Central memory CD4-positive, alpha-beta T cell (primary cell): ENCODE data around the gene CRISP1.
"Not testable (repeated sequence)": the region's sequence is repeated elsewhere in the genome, so short reads cannot be mapped to it uniquely, and the experiment has no call there.

Source experiments
- DNase-seq: peaks from one replicate; pipeline ENCODE4 v3.0.0; 2022

CRISP1 gene

GRCh38 chr6:49839957-49840356 lies 26.4 kb downstream of the CRISP1 start:
- no peak for DNase-seq

GRCh38 chr6:49839162-49839561 lies 27.2 kb downstream of the CRISP1 start:
- DNase-seq, result no peak

DNA sequence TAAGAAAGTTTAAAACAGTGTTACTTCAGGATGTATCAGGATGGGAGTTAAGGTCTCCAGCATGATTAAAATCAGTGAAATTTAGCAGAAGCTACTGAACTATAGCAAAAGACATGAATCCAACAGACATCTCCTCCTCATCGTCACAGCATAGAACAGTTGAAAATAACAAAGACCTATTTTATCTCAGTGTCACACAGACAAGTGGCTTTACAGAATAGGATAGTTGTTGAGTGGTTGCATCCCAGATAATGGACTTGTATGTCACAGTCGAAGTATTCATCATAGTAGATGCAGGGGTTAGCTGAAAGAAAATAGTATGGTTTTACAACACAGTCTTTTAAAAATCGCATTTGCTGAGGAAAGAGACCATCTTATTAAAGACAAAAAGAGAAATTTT lies 31.2 kb downstream of the CRISP1 start:
- no peak for DNase-seq

DNA sequence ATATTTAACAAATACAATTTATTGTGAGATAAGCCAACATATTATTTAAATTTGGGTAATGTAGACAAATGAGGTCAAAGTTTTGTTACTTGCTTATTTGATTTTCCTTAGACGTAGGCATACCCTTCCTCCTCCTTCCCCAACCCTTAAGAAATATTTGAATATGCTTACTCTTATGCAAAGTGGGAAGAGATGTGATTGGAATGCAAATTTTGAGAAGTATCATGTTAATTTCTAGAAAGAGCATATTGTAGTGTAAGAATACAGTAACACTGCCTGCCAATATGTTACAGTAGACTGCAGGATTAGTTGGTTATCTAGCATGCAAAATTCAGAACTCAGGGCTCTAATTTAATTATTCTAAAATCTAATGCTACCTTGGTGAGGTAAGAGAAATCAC lies 32.9 kb downstream of the CRISP1 start:
- DNase-seq, result no peak

DNA sequence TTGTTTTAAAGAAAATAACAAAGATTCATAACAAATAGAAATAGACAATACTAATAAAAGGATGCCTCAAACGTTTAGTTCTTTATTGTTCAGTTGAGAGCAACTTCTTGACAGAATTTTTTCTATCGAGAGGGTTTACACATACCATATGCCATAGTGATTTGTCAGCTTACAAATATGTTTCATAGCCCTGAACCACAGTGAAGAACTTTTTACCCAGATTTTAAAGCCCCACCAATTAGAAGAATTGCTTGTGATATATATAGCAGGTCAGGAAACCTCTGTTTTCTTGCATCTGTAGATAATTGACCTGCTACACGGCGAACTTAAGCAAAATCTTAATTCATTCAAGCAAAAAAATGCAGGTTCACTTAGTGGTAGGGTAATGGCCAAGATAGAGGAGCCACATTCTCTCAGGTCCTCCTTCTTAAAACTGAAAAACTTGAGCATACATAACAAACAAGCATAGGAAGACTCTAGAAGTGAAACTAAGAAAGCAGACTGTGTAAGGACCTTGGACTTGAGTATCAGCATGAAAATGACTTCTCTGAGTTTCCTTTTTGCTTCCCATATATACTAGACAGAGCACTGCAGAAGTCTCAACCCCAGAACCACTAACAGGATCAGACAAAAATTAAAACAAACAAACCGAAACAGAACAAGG lies 39.5 kb downstream of the CRISP1 start:
- DNase-seq, result no peak

DNA sequence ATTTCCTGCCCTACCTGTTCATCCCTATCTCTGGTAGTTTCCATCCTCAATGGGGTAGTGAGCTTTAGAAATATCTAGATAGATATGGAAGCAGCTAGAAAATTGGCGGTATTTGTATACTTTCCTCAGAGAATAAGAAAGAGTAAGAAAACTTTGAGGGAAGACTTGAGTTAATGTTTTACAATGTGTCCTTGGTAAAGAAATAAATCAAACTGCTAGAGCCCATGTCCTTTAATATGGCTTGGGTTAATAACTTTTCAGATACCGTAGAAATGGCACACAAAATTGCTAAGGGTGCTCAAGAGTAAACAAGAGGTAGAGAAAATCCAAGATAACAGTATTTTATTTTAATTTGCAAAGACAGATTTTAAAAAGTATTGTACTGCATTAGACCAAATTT lies 51.2 kb downstream of the CRISP1 start:
- DNase-seq, result no peak

DNA sequence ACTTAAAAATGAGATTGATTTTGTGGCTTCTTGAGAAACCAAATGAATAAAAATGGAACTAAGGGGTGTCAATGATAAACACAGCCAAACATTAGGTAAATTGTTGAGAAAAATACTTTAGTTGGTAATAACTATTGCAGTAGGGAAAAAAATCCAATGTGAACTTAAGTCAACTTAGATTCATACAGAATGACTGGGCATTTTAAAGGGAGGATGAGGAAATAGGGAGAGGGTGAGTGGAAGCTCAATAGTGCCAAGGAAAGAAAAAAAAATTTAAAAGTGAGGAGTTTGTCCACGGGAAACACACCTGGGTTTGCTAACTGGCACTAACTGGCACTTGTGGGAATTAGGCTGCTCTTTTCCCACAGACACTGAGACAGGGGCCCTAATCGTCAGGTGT lies 53.1 kb downstream of the CRISP1 start:
- no peak for DNase-seq

GRCh38 chr6:49806145-49806544 lies 60.2 kb downstream of the CRISP1 start:
- DNase-seq, result no peak

- DNase-seq, result no peak
Observed at GRCh38 chr6:49805246-49805645, 61.1 kb downstream of the CRISP1 start.

DNA sequence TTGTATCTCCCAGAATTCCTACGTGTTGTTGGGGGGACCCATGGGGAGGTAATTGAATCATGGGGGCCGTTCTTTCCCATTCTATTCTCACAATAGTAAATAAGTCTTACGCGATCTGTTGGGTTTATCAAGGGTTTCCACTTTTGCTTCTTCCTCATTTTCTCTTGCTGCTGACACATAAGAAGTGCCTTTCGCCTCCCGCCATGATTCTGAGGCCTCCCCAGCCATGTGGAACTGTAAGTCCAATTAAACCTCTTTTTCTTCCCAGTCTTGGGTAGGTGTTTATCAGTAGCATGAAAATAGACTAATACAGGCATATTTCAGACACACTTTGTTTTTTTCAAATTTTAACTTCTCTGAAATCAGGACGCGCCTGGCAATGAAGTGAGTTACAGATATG lies 64.8 kb downstream of the CRISP1 start:
- no peak for DNase-seq

DNA sequence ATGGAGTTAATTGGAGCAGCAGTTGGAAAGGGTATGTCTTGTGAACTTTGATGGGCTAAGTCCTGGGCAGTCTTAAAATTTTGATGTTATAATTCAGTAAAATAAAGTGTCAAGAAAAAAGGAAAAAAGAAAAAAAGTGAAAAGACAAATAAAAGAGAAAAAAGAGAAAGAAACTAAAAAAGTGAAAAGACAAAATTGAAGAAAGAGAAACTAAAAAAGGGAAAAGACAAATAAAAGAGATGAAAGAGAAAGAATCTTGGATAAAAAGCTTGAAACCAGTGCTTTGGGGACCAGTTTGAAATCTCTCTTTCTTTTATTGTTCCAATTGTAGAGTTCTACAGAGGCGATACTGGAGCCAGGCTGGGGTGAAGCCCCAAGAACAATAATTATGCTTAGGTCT lies 67.2 kb downstream of the CRISP1 start:
- no peak for DNase-seq

GRCh38 chr6:49796842-49797455 lies 69.4 kb downstream of the CRISP1 start:
- not testable (repeated sequence) for DNase-seq

- DNase-seq, result no peak
Observed at GRCh38 chr6:49790341-49790740, 76.0 kb downstream of the CRISP1 start.

DNA sequence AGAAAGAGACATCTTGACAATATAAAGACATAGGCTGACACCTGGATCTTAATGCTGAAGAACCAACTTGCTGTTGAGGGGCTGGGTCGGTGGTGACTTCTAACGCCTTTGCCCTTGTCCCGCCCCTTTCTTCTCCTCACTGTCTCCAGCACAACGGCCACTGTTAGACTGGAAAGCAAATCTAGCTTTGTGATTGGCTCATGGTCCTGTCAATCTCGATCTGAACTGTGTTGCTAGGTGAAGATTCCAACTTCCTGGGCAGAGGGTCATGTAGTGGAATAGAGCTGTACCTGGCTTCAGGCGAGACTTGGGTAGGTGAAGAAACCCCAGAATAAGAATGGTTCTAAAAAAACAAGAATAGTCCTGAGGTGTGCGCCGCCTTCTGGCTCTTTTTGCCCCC lies 79.2 kb downstream of the CRISP1 start, which contains the start of gene PGK2:
Gene PGK2 (minus strand): TSS at position 110 of the 400 bp plus-strand sequence. CDS start 98 bp downstream, at position 12.
- DNase-seq, result no peak

DNA sequence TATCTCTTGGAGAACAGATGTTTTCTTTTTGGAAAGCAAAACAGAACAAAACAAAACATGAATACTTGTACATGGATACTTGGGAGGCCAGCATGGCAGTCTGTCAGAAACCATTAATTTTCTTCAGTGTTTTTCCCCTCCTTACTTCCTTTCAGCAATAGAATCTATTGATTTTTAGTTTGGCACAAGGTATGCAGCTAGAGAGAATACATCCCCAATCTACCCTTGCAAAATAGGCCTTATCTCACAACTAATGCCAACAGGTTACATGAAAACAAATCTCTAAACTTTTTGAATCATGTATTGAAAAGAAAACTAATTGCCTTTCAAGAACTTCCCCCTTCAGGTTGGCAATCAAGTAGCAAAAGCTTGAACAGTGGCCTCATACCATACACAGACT lies 82.1 kb downstream of the CRISP1 start:
- no peak for DNase-seq
